HAP-1 (cell line): ENCODE data around the gene KLK14.

ENCODE experiments used
- DNase-seq, 2 experiments: peaks; one replicate each; pipeline ENCODE4 v3.0.0-alpha.2; 2016 to 2020; ENCODE audit warnings: low spot score in 2 of 2
- H3K27me3 ChIP-seq: fragments of 250-450 bp; sonication (Bioruptor Pico); 2 replicates; pipeline ENCODE4 v1.5.1; 2020; ENCODE audit warnings: low read depth, mild to moderate bottlenecking, moderate library complexity
- H3K36me3 ChIP-seq: fragments of 250-450 bp; sonication (Bioruptor Pico); replicated peaks from 2 replicates; pipeline ENCODE4 v1.5.1; 2020; ENCODE audit warnings: mild to moderate bottlenecking
- H3K4me1 ChIP-seq: fragments of 250-450 bp; sonication (Bioruptor Pico); 2 replicates; pipeline ENCODE4 v1.5.1; 2020; ENCODE audit warnings: mild to moderate bottlenecking
- H3K4me3 ChIP-seq: fragments of 250-450 bp; sonication (Bioruptor Pico); 2 replicates; pipeline ENCODE4 v1.5.1; 2020; ENCODE audit warnings: mild to moderate bottlenecking, moderate library complexity
- H3K9me3 ChIP-seq: fragments of 250-450 bp; sonication (Bioruptor Pico); 2 replicates; pipeline ENCODE4 v1.5.1; 2020; ENCODE audit warnings: mild to moderate bottlenecking, moderate library complexity
- in situ Hi-C: fragments of 300-500 bp; cut with MboI; formaldehyde crosslinking; loops from 3 replicates; pipeline ENCODE4 v1.14.3; 2020; ENCODE audit warnings: low sequenced_read_pairs, inconsistent platforms, mixed read lengths

KLK14 gene, protein sequence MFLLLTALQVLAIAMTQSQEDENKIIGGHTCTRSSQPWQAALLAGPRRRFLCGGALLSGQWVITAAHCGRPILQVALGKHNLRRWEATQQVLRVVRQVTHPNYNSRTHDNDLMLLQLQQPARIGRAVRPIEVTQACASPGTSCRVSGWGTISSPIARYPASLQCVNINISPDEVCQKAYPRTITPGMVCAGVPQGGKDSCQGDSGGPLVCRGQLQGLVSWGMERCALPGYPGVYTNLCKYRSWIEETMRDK

DNA sequence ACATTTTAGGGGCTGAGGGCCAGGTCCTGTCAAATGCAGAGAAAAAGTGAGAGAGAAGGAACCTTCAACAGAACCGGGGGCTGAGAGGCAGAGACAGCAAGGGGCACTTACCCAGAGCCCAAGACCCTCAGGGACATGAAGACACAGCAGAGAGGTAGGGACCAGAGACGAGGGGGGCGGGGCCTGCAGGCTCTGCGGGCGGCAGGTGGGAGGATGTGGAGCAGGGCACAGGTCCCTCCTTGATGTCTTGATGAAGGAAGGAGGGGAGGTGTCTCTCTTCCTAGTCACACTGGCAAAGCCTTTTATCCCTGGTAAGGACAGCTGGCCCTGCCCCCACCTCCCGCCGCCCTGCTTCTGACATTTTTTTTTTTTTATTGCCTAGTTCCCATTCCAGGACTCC lies at the start of gene KLK14:
Gene KLK14 (minus strand): TSS at position 277 of the 400 bp plus-strand sequence. CDS start 273 bp downstream, at position 4.
- in situ Hi-C loops, result no loop called here
- H3K27me3 ChIP-seq, result no peaks in the 10 kb centered on the region
- no peak for DNase-seq
- no peaks in the 10 kb centered on the region for H3K4me1 ChIP-seq
- H3K9me3 ChIP-seq, result no peaks in the 10 kb centered on the region
- H3K4me3 ChIP-seq, result no peak within 1 kb of the TSS
- H3K36me3 ChIP-seq, result no peaks in the 10 kb centered on the region

DNA sequence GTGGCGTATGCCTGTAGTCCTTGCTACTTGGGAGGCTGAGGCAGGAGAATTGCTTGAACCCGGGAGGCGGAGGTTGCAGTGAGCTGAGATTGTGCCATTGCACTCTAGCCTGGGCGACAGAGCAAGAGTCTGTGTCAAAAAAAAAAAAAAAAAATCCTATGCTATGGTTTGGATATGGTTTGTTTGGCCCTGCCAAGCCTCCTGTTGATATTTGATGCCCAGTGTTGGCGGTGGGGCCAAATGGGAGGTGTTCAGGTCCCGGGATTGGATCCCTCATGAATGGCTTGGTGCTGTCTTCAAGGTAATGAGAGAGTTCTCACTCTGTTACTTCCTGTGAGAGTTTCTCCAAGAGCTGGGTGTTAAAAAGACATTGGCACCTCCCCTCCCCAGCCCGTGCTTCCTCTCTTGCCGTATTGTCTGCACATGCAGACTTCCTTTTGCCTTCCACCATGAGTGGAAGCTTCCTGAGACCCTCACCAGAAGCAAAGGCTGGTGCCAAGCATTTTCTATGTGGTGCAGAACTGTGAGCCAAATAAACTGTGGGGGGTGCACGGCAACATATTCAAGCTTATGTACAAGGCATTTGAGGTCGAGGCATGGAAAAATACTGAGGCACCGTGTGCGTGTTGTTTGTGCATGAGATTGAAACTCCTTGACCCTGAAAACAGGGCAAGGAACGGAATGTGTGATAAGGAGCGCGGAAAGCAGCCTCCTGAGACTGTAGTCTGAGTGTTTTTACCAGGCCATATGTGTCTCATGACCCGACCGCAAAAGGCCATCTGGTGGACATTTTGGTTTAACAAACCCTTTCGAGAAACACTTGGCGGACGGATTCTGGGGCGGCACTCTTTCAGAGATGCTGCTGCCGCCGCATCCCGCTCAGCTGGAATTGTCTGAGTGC lies 49.3 kb upstream of the KLK14 start:
- in situ Hi-C loops, result no loop called here
- Histone ChIP-seq H3K4me1 (no peaks in the 10 kb centered on the region), H3K36me3 (no peaks in the 10 kb centered on the region), H3K9me3 (peaks cover 3% of the 10 kb centered on the region; the same call in 1 of the 2 replicates), H3K4me3 (no peak overlapping the region), H3K27me3 (peaks cover 16% of the 10 kb centered on the region)
- DNase-seq, result peak in 1 of 2 experiments; percentile 29

DNA sequence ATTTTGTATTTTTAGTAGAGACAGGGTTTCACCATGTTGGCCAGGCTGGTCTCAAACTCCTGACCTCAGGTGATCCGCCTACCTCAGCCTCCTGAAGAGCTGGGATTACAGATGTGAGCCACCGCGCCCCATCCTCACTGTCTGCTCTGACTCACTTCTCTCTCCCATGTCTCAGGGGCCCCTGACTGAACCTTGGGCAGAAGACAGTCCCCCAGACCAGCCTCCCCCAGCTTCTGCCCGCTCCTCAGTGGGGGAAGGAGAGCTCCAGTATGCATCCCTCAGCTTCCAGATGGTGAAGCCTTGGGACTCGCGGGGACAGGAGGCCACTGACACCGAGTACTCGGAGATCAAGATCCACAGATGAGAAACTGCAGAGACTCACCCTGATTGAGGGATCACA lies 47.0 kb upstream of the KLK14 start:
- Histone ChIP-seq H3K9me3 (no peaks in the 10 kb centered on the region), H3K4me1 (no peaks in the 10 kb centered on the region), H3K36me3 (no peaks in the 10 kb centered on the region), H3K27me3 (peaks cover 16% of the 10 kb centered on the region), H3K4me3 (no peak overlapping the region)
- in situ Hi-C loops, result no loop called here
- no peak for DNase-seq

DNA sequence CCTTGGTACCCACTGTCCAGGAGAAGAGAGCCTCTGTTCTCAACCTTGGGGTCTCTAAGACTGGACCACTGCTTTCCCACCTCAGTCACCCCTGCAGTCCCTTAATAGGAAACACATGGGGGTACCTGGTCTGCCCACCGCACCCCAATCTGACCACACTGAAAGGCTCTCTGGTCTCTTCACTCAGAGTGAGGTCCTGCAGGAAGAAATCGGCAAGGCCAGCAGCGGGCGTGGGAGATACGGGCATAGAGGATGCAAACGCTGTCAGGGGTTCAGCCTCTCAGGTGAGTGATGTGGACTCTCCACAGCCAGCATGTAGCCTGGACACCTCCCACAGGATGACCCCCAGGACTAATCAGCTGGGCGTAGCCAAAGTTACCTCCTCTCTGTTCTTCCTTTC lies 45.5 kb upstream of the KLK14 start:
- no peak overlapping the region for H3K4me3 ChIP-seq
- no peak for DNase-seq
- peaks cover 18% of the 10 kb centered on the region for H3K27me3 ChIP-seq
- no peaks in the 10 kb centered on the region for H3K4me1 ChIP-seq
- no peaks in the 10 kb centered on the region for H3K9me3 ChIP-seq
- in situ Hi-C loops, result no loop called here
- H3K36me3 ChIP-seq, result no peaks in the 10 kb centered on the region

DNA sequence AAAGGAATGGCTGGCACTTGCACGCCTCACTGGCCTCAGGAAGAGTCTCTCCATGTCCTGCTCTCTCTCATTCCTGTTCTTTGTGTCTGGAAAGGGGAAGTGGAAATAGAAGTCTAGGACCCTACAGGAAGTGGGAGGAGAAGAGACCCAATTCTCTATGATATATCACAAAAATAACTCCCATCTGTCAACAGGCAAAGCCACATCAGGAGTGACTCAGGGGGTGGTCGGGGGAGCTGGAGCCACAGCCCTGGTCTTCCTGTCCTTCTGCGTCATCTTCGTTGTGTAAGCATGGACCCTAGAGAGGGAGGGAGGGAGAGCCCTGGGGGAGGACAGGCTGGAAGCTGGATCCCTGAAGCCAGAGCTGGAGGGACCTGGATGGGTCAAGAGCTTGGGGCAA lies 45.1 kb upstream of the KLK14 start:
- no peak for DNase-seq
- Histone ChIP-seq H3K4me1 (no peaks in the 10 kb centered on the region), H3K27me3 (peaks cover 17% of the 10 kb centered on the region), H3K36me3 (no peaks in the 10 kb centered on the region), H3K9me3 (no peaks in the 10 kb centered on the region), H3K4me3 (no peak overlapping the region)
- in situ Hi-C loops, result no loop called here

DNA sequence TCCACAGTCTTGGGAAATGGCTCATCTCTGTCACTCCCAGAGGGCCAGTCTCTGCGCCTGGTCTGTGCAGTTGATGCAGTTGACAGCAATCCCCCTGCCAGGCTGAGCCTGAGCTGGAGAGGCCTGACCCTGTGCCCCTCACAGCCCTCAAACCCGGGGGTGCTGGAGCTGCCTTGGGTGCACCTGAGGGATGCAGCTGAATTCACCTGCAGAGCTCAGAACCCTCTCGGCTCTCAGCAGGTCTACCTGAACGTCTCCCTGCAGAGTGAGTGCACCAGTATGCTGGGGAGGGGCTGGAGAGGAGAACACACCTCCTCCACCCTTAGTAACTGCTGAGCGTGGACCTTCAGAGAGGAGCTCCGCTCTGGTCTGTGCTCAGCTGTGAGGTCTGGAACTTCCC lies 44.3 kb upstream of the KLK14 start:
- Histone ChIP-seq H3K4me3 (no peak overlapping the region), H3K4me1 (no peaks in the 10 kb centered on the region), H3K9me3 (no peaks in the 10 kb centered on the region), H3K36me3 (no peaks in the 10 kb centered on the region), H3K27me3 (peaks cover 15% of the 10 kb centered on the region; the same call in 1 of the 2 replicates)
- no peak for DNase-seq
- in situ Hi-C loops, result no loop called here

DNA sequence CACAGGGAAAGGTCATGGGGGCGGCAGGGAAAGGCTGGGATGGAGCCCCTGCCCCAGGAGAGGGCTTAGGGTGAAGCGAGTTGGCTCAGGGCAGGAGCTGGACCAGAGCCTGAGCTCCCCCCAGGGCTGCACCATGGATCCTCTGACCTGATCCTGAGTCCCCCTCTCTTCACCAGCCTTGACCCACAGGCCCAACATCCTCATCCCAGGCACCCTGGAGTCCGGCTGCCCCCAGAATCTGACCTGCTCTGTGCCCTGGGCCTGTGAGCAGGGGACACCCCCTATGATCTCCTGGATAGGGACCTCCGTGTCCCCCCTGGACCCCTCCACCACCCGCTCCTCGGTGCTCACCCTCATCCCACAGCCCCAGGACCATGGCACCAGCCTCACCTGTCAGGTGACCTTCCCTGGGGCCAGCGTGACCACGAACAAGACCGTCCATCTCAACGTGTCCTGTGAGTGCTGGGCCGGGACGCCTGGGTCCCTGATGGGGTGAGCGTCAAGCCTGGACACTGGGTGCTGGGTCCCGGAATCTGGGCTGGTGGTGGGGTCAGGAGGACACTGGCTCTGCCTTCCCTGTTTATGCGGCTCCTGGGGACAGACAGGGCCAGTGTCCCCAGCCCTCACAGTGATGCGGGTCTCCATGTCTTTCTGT lies 42.9 kb upstream of the KLK14 start:
- DNase-seq, result no peak
- H3K36me3 ChIP-seq, result no peaks in the 10 kb centered on the region
- in situ Hi-C loops, result no loop called here
- peaks cover 13% of the 10 kb centered on the region; the same call in 1 of the 2 replicates for H3K27me3 ChIP-seq
- H3K9me3 ChIP-seq, result no peaks in the 10 kb centered on the region
- H3K4me3 ChIP-seq, result no peak overlapping the region
- H3K4me1 ChIP-seq, result no peaks in the 10 kb centered on the region

DNA sequence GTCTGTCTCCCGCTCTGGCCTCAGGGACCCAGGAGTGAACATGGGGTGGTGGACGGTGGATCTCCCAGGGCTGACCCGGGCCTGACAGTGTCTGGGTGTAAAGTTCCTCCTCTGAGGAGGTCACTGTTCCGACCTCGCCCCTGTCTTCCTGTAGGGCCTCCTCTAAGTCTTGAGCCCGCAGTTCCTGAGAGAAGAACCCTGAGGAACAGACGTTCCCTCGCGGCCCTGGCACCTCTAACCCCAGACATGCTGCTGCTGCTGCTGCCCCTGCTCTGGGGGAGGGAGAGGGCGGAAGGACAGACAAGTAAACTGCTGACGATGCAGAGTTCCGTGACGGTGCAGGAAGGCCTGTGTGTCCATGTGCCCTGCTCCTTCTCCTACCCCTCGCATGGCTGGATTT lies 42.0 kb upstream of the KLK14 start, which contains the start of gene SIGLEC9:
Gene SIGLEC9 (plus strand): TSS at position 178 of the 400 bp plus-strand sequence. CDS start 69 bp downstream, at position 247.
- peaks cover 6% of the 10 kb centered on the region; the same call in 1 of the 2 replicates for H3K27me3 ChIP-seq
- DNase-seq, result no peak
- no peak within 1 kb of the TSS for H3K4me3 ChIP-seq
- H3K36me3 ChIP-seq, result no peaks in the 10 kb centered on the region
- H3K9me3 ChIP-seq, result no peaks in the 10 kb centered on the region
- H3K4me1 ChIP-seq, result no peaks in the 10 kb centered on the region
- in situ Hi-C loops, result no loop called here

DNA sequence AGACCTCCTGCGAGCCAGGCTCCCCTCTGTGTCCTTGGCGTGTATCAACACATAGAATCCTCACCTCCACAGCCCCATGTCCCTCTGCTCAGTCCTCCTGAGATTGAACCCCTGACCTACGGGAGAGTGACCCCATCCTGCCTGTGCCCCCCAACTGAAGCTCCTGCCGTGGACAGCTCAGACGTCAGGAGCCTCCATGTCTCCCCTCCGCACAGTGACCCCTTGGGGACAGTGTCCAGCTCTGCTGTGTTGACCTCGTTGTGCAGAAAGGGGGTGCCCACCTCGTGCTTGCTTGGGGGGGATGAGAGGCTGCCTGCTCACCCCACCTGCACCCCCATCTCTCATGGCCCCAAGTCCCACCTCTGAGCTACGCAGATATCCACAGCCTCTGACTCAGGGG lies 41.5 kb upstream of the KLK14 start:
- H3K4me3 ChIP-seq, result no peak overlapping the region
- in situ Hi-C loops, result no loop called here
- no peaks in the 10 kb centered on the region for H3K4me1 ChIP-seq
- H3K36me3 ChIP-seq, result no peaks in the 10 kb centered on the region
- H3K27me3 ChIP-seq, result peaks cover 6% of the 10 kb centered on the region; the same call in 1 of the 2 replicates
- H3K9me3 ChIP-seq, result no peaks in the 10 kb centered on the region
- DNase-seq, result no peak

DNA sequence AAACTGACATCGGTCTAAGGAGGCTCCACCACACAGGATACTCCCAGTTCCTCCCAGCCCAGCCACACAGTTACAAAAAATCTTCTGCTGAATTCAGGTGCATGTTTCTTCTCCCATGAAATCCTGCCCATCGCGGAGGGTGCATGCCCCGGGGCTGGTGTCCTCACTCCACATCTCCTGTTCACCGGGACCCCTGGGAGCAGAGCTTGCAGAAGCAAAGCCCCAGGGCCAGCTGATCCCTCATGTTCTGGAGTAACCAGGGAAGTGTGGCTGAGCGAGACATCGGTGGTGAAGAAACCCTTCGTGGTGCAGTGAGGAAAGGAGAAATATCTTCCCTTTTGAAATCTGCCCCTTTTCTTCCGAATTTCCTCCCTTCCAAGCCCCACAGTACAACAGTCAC lies 41.1 kb upstream of the KLK14 start:
- peaks cover 6% of the 10 kb centered on the region; the same call in 1 of the 2 replicates for H3K27me3 ChIP-seq
- H3K9me3 ChIP-seq, result no peaks in the 10 kb centered on the region
- DNase-seq, result no peak
- H3K4me3 ChIP-seq, result no peak overlapping the region
- no peaks in the 10 kb centered on the region for H3K4me1 ChIP-seq
- no peaks in the 10 kb centered on the region for H3K36me3 ChIP-seq
- in situ Hi-C loops, result no loop called here

DNA sequence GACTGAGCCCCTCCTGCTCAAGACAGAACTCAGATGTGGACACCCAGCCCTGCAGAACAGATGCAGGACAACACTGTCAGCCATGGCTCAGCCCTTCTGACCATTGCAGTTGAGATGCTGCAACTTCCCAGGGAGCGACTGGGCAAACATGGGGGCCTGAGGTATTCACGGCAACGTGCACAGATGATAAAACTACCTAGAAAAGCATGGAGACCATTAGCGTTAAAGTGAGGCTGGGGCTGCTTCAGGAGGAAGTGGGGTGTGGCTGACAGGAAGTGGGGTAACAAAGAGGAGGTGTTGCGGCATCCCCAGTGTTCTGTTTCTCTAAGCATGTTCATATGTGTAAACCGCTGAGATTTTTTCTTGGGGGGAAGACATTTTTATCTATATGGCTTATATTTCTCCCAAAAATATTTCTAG lies 40.7 kb upstream of the KLK14 start:
- in situ Hi-C loops, result no loop called here
- Histone ChIP-seq H3K36me3 (no peaks in the 10 kb centered on the region), H3K9me3 (no peaks in the 10 kb centered on the region), H3K4me1 (no peaks in the 10 kb centered on the region), H3K27me3 (peaks cover 4% of the 10 kb centered on the region; the same call in 1 of the 2 replicates), H3K4me3 (no peak overlapping the region)
- DNase-seq, result no peak

DNA sequence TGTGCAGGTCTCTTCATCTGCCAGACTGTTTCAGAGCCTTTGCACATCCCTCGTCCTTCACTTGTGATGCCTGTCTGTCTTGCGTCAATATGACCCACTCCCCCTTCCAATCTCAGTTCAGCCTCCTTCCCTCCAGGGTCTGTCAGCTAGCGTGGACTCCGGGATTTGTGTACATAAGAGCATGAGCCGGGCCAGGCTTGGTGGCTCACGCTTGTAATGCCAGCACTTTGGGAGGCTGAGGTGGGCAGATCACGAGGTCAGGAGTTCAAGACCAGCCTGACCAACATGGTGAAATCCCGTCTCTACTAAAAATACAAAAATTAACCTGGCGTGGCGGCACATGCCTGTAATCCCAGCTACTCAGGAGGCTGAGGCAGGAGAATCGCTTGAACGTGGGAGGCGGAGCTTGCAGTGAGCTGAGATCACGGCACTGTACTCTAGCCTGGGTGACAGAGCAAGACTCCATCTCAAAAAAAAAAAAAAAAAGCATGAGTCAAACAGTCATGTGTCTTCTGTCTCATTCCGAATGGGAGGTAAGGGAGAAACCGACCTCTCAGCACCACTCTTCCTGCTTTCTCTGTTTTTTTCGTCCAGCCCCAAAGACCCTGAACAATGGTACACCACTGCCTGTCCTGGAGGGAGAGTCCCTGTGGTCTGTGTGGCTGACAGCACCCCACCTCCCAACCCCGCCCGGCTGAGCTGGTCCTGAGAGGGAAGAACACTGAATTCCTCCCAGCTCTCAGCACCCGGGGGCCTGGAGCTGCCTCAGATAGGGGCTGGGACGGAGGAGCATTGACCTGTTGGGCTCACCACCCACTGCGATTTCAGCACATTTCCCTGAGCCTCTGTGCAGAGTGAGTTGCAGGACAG lies 39.7 kb upstream of the KLK14 start:
- DNase-seq, result no peak
- H3K27me3 ChIP-seq, result peaks cover 3% of the 10 kb centered on the region; the same call in 1 of the 2 replicates
- in situ Hi-C loops, result no loop called here
- no peaks in the 10 kb centered on the region for H3K4me1 ChIP-seq
- H3K36me3 ChIP-seq, result no peaks in the 10 kb centered on the region
- no peak overlapping the region for H3K4me3 ChIP-seq
- H3K9me3 ChIP-seq, result no peaks in the 10 kb centered on the region

DNA sequence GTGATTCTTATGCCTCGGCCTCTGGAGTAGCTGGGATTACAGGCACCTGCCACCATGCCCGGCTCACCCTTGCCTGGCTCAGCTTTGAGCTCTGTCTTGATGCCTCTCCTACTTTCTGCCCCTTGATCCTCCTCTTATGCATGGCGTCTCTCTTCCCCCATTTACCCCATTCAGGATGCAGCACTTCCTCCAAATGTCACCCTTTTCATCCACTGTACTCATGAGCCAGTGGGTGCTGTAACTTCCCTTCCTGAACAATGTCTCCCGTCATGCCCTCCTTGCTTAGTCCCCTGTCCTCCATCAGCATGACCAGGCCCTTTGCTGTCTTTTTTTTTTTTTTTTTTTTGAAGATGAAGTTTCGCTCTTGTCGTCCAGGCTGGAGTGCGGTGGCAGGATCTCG lies 38.6 kb upstream of the KLK14 start:
- Histone ChIP-seq H3K4me3 (no peak overlapping the region), H3K4me1 (no peaks in the 10 kb centered on the region), H3K9me3 (no peaks in the 10 kb centered on the region), H3K27me3 (peaks cover 3% of the 10 kb centered on the region; the same call in 1 of the 2 replicates), H3K36me3 (no peaks in the 10 kb centered on the region)
- DNase-seq, result no peak
- in situ Hi-C loops, result no loop called here
